HepG2 (cell line): ENCODE measurements around the gene C19orf85. TPM values are rescaled to one million over a fixed set of nuclear protein-coding genes. Genes with fewer than 3 reads are reported as not detected.

Source experiments
- ARNT2 ChIP-seq: sonication (generic); formaldehyde crosslinking; IDR thresholded peaks from 2 replicates; pipeline ENCODE4 v1.8.0; 2022; ENCODE audit warnings: mild to moderate bottlenecking, low read depth, missing genetic modification reagents, moderate library complexity
- ELK4 ChIP-seq: sonication (generic); formaldehyde crosslinking; IDR thresholded peaks from 2 replicates; pipeline ENCODE4 v1.9.0; 2021; ENCODE audit warnings: missing genetic modification reagents, borderline replicate concordance
- FOXJ3 ChIP-seq: sonication (generic); formaldehyde crosslinking; IDR thresholded peaks from 2 replicates; pipeline ENCODE4 v1.4.0; 2020; ENCODE audit warnings: missing genetic modification reagents, mild to moderate bottlenecking, borderline replicate concordance
- FOXP1 ChIP-seq, 2 experiments: fragments of 450-650 bp in 1 of 2; IDR thresholded peaks; 2 replicates each; pipeline ENCODE4 v1.6.1; 2017 to 2018; ENCODE audit warnings: antibody characterized with exemption in 1 of 2
- GLMP ChIP-seq: sonication (generic); formaldehyde crosslinking; IDR thresholded peaks from 2 replicates; pipeline ENCODE4 v1.9.0; 2021; ENCODE audit warnings: missing genetic modification reagents, mild to moderate bottlenecking, borderline replicate concordance
- GTF3A ChIP-seq: sonication (generic); formaldehyde crosslinking; conservative IDR thresholded peaks from 2 replicates; pipeline ENCODE4 v1.4.0; 2020; ENCODE audit warnings: mild to moderate bottlenecking, missing genetic modification reagents
- PATZ1 ChIP-seq: sonication (generic); formaldehyde crosslinking; IDR thresholded peaks from 2 replicates; pipeline ENCODE4 v1.4.0; 2020; ENCODE audit warnings: missing genetic modification reagents
- THAP8 ChIP-seq: sonication (generic); formaldehyde crosslinking; IDR thresholded peaks from 2 replicates; pipeline ENCODE4 v1.5.1; 2020; ENCODE audit warnings: missing genetic modification reagents, mild to moderate bottlenecking, borderline replicate concordance
- ZFYVE20 ChIP-seq: sonication (generic); formaldehyde crosslinking; IDR thresholded peaks from 2 replicates; pipeline ENCODE4 v1.8.0; 2023; ENCODE audit warnings: low read depth, mild to moderate bottlenecking, moderate library complexity, missing genetic modification reagents, borderline replicate concordance
- ZNF30 ChIP-seq: sonication (generic); formaldehyde crosslinking; IDR thresholded peaks from 2 replicates; pipeline ENCODE4 v1.5.0; 2020; ENCODE audit warnings: mild to moderate bottlenecking, missing genetic modification reagents
- ZNF407 ChIP-seq: sonication (generic); formaldehyde crosslinking; IDR thresholded peaks from one replicate; pipeline ENCODE4 v1.5.1; 2020; ENCODE audit warnings: mild to moderate bottlenecking, missing genetic modification reagents; ENCODE audit errors: not compliant biosample characterization
- ZNF569 ChIP-seq: sonication (generic); formaldehyde crosslinking; IDR thresholded peaks from 2 replicates; pipeline ENCODE4 v1.5.0; 2020; ENCODE audit warnings: mild to moderate bottlenecking, missing genetic modification reagents, moderate library complexity, borderline replicate concordance
- ZNF572 ChIP-seq: sonication (generic); formaldehyde crosslinking; IDR thresholded peaks from 2 replicates; pipeline ENCODE4 v1.5.1; 2020; ENCODE audit warnings: mild to moderate bottlenecking, missing genetic modification reagents
- ZNF605 ChIP-seq: sonication (generic); formaldehyde crosslinking; IDR thresholded peaks from 2 replicates; pipeline ENCODE4 v1.8.0; 2022; ENCODE audit warnings: mild to moderate bottlenecking, missing genetic modification reagents
- polyA plus RNA-seq, 8 experiments: library from polyadenylated mRNA; depleted of rRNA in 3 of 8; stranded (reverse) in 7 of 8; unstranded in 1 of 8; fragments of >200 nt; fragmentation: Illumina TruSeq in 4 of 8; extraction: Trizol in 4 of 8; gene quantifications; 2 replicates each; pipeline versions ENCODE4 v1.2.1 to v1.2.3, GENCODE V29; 2011 to 2016; ENCODE audit warnings: low read depth in 4 of 8, missing spikeins in 1 of 8, mixed read lengths in 1 of 8; ENCODE audit not compliant: insufficient read depth in 1 of 8
- total RNA-seq, 5 experiments: library from RNA; depleted of rRNA; stranded (reverse); fragments of >200 nt; fragmentation: Illumina TruSeq; extraction: Trizol; gene quantifications; 2 replicates each; pipeline ENCODE4 v1.2.3, GENCODE V29; 2016; ENCODE audit warnings: low read depth in 1 of 5

The C19orf85 gene
- total and polyA plus RNA-seq, 2 of the 13 experiments (the other 11 are each of a cell fraction or from before 2014, with no cell fraction given), result not detected

GRCh38 chr19:55476100-55476775 lies 11.7 kb upstream of the C19orf85 start, which contains the start of gene ZNF628 (continued):
- TF ChIP-seq PATZ1 (CRISPR knock-in tag) (peak; percentile 93), ZNF569 (CRISPR knock-in tag) (0 out of 2 replicates have a peak, but pooled peaks have one; percentile 24), ARNT2 (CRISPR knock-in tag) (peak; percentile 71), ZNF572 (CRISPR knock-in tag) (no peak), ELK4 (CRISPR knock-in tag) (no peak), ZNF605 (CRISPR knock-in tag) (peak; percentile 98), GLMP (CRISPR knock-in tag) (no peak), THAP8 (no peak), ZFYVE20 (no peak), ZNF30 (peak; percentile 94), FOXJ3 (0 out of 2 replicates have a peak, but pooled peaks have one; percentile 28), FOXP1 (IDR thresholded peaks at IDR 0.05) (no peak), FOXP1 (CRISPR knock-in tag; IDR thresholded peaks at IDR 0.05) (no peak; the same call in 1 of the 2 replicates), GTF3A (CRISPR knock-in tag) (no peak), ZNF407 (CRISPR knock-in tag) (no peak)
